ENCODE results near the gene IGFL1.

GRCh38 chr19:46186101-46186716 is 43.3 kb upstream of the IGFL1 start:
- TF ChIP-seq POLR2A (IDR thresholded peaks at IDR 0.05) = no peak
- no peak for TF ChIP-seq CTCF (IDR thresholded peaks at IDR 0.05)

All from heart left ventricle (tissue), 13 donors.